ENCODE measurements around the gene PTPRN2.

Gene PTPRN2

DNA sequence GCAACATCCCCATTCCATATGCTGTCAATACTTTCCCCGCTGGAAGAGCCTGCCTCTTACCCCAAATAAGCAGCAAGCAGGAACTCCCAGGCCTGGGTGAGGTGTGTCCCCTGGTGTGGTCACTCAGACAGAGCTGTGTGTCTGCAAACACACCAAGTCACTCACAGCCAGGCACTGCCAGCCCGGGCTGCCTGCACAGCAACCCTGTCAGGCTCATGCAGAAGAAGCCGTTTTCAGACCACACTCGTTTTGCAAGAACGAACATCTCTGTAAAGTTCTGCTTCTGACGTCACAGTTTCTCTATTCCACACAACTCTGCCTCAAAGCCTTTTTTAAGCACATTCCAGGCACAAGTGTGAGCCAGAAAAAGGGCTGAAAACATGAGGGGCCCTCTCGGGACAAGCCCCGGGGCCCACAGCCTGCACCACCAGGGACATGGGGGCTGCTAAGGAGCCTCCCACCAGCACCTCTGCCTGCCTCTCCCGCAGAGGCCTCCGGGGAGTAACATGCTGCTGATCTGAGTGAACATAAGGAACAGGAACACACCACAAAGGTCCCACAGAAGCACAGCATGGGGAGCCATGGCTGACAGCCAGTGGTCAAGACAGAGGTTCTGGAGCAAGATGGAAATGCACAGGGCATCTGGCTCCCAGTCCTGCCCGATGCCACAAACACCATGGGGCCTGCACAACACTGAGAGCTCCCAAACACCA, 11.4 kb downstream of the PTPRN2 start:
- no peak for DNase-seq (ENCODE audit: low read depth in 3 of 3)

- DNase-seq (ENCODE audit: low read depth in 3 of 3), result no peak
Observed at GRCh38 chr7:158574308-158575036, 13.2 kb downstream of the PTPRN2 start.

GRCh38 chr7:158573310-158573709, 14.3 kb downstream of the PTPRN2 start:
- no peak for DNase-seq (ENCODE audit: low read depth in 3 of 3)

- DNase-seq (ENCODE audit: low read depth in 3 of 3), result no peak
Observed at GRCh38 chr7:158572000-158572828, 15.4 kb downstream of the PTPRN2 start.

DNA sequence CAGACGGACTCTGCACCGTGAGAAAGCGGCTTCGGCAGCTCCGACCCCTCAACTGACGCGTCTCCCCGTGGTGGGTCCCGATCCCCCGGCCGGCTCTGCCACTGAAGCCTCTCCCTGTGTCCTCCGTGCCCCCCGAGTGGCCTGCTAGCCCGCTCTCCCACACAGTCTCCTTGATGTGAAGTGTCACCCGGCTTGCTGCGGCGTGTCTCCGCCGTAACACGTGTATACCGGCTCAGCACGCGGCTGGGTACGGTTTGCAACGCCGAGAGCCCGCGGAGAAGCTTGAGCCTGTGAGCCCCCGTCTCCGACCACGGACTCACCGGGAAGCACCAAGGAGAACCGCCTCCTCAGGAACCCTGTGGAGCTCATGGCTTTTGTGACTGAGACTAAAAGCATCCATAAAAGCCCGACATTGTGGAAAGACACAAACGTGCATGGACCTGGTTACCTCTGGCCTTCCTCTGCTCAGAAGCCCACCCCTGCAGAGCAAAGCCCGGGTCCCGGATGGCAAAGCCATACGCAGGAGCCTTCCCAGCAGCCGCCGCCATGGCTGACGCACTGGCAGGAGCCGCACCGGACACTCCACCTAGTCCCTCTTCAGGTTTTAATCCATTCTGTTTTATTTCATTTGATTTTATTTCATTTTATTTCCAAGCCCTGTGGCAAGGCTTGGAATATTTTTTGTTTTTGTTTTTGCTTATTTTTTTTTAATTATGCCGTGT, 17.0 kb downstream of the PTPRN2 start:
- DNase-seq (ENCODE audit: low read depth in 3 of 3), result no peak

DNA sequence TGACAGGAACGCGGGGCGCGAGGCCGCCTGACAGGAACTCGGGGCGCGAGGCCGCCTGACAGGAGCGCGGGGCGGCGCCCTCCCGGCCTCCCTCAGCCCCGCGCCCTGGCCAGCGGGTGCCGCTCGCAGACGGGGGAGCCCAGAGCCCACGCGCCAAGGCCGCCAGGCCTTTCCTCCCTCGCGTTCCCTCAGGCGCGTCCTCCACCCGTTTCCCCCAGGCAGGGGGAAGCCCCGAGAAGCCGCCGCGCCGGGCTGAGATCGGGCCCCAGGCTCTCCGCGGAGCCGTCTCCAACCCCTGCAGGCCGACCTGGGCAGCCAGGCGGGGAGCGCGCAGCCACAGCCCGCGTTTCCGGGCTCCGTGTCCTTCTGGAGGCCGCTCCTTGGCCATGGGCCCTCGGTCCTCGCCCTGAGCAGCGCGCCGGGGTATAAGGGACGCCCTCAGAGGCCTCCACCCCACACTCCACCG, 17.7 kb downstream of the PTPRN2 start:
- DNase-seq (ENCODE audit: low read depth in 3 of 3), result no peak

DNA sequence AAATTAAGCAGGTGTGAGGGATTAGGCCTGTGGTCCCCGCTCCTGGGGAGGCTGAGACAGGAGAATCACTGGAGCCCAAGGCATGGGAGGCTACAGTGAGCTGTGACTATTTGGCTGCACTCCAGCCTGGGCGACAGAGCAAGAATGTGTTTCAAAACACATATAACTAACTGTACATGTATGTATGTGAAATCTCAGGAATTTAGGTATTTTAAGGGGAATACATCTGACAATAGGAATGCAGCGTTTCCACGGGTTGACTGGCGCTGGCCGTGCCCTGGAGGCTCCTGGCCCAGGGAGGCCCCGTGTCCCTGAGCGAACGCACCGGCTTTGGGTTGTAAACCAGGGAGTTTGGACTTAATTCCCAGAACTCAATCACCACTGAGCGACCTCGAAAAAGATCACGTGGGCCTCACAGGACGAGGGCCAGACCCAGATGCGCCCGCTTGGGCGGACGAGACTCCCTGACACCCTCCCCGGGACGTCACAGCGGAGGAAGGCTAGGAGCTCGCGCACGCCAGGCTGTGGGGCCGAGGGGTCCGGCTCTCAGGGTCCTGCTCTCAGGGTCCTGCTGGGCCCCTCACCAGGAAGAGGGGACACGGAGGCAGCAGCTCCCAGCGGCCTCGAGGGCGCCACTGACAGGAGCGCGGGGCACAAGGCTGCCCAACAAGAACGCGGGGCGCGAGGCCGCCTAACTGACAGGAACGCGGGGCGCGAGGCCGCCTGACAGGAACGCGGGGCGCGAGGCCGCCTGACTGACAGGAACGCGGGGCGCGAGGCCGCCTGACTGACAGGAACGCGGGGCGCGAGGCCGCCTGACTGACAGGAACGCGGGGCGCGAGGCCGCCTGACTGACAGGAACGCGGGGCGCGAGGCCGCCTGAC, 18.4 kb downstream of the PTPRN2 start:
- DNase-seq (ENCODE audit: low read depth in 3 of 3), result no peak

GRCh38 chr7:158567153-158567603, 20.4 kb downstream of the PTPRN2 start:
- no peak for DNase-seq (ENCODE audit: low read depth in 3 of 3)

DNA sequence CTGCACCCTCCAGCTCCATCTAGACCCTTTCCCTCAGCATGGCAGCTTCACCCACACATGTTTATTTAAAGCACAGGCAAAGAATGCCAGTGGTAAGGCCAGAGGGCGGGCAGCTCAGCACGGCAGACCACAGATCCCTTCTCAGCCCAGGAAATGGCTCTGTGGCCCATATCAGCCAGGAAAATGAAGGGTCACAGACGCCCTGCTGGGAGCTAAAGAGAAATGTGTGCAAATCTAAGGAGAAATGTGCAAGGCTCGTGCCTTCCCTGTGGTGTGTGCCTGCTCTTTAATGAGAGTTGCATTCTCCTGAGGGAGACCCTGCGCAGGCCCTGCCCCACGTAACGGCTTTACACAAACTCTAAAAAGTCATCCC, 23.0 kb downstream of the PTPRN2 start:
- no peak for DNase-seq (ENCODE audit: low read depth in 3 of 3)

GRCh38 chr7:158563911-158564662, 23.5 kb downstream of the PTPRN2 start:
- no peak for DNase-seq (ENCODE audit: low read depth in 3 of 3)

DNA sequence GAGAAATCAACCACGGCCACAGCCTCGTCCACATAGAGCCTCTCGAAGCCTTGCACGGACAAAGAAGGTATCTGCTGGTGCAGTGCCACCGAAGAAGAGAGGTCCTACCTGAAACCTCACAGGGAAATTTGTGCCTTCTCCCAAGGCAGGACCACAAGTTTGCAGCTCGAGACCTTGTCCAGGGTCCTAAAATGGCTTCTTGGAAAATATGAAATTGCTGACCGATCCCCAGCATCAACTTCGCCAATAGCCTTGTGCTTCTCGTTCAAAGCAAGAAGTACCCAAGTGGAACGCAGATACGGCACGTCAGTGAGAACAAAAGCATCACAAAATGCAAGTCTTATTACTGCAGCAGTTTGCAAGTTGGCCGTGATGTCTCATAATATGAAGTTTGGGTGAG, 24.6 kb downstream of the PTPRN2 start:
- DNase-seq (ENCODE audit: low read depth in 3 of 3), result no peak

GRCh38 chr7:158562517-158562916, 25.1 kb downstream of the PTPRN2 start:
- no peak for DNase-seq (ENCODE audit: low read depth in 3 of 3)

- DNase-seq (ENCODE audit: low read depth in 3 of 3), result no peak
Observed at GRCh38 chr7:158561659-158562058, 26.0 kb downstream of the PTPRN2 start.

GRCh38 chr7:158560386-158560785, 27.2 kb downstream of the PTPRN2 start:
- no peak for DNase-seq (ENCODE audit: low read depth in 3 of 3)

DNA sequence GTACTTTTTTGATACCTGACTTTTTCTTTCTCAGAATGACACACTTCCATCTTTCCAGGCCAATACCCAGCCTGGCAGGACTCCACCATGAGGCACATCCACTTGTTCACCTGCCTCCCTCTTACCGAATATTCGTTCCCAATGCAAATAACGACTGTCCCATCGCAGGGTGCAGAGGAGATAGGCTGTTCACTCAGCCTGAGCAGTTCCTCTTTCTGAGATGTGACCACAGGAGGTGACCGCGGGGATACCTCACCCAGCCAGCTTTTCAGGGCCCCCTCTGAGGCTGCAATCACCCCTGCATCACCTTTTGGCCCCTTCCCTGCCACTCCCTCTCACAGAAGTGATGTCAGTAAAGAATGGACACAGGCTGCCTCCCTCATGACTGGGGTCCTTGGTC, 28.3 kb downstream of the PTPRN2 start:
- no peak for DNase-seq (ENCODE audit: low read depth in 3 of 3)

DNA sequence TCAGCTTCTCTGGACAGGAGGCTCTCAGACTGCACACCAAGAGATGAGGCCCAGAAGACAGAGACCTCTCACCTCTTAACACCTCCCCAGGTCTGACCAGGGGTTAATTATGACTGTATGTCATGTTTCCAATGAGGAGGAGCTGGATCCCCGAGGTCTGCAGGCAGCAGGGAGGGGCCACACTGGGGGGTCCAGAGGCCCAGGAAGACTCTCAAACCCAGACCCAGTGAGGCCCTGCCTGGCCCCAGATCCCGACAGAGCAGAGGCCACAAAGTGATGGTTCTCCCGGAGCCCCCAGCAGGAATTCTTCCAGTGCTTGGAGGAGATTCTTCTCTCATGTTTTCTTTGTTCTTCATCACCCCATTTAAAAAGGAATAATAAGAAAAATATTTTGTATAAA, 28.8 kb downstream of the PTPRN2 start:
- DNase-seq (ENCODE audit: low read depth in 3 of 3), result no peak

GRCh38 chr7:158557441-158557755, 30.2 kb downstream of the PTPRN2 start:
- DNase-seq (ENCODE audit: low read depth in 3 of 3), result no peak

GRCh38 chr7:158556721-158557440, 30.7 kb downstream of the PTPRN2 start:
- no peak for DNase-seq (ENCODE audit: low read depth in 3 of 3)

DNA sequence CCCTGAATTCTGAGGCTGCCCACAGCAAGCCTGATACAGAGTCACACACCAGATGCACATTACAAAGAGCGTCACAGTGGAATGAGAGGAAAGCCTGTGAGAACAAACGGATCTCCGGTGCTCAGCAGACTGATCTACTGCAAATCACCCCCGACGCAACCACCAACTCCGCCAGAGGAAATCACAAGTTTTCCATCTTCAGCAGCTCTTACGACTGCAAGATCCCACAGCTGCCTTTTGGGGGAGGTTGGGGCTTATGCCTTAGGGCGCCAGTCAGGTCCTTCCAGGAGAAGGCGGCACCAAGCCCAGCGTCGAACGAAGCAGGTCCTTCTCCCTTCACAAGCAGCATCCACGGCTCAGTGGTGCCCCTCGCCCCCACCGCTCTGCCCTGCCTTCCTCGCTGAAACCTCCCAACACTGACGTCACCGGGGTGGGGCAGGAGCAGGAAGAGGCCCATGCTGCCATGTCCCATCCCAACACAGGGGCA, 32.5 kb downstream of the PTPRN2 start:
- no peak for DNase-seq (ENCODE audit: low read depth in 3 of 3)
